ENCODE data around the gene TLCD3A.
A peak's percentile ranks its signal among the peaks of the same experiment; 100 is the strongest.
"Not testable (repeated sequence)": the region's sequence is repeated elsewhere in the genome, so short reads cannot be mapped to it uniquely, and the experiment has no call there.

Gene TLCD3A

DNA sequence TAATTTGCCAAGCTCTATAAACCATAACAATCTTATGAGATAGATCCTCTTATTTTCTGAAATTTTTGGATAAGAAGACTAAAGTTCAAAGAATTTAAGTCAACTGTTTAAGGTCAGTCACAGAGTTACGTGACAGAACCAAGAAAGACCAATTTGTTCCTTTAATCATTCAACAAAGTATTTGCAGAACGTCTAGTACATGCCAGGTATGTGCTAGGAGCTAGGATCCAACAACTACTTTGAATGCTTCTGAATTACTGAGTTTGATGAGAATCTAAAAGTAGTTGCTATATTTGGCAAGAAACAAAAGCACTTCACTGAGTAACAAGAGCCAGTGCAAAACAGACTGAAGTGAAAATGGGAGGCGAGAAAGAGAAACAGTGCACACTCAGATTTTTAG lies 34.7 kb downstream of the TLCD3A start:
- no peaks in the 10 kb centered on the region for H3K9me3 Mint-ChIP-seq
- H3K36me3 Mint-ChIP-seq (ENCODE audit: insufficient read depth) = peaks cover 84% of the 10 kb centered on the region
- no peaks in the 10 kb centered on the region for H3K27me3 Mint-ChIP-seq
- no peaks in the 10 kb centered on the region for H3K4me1 Mint-ChIP-seq (ENCODE audit: low read depth in 2 of 2)
- no peak overlapping the region for H3K4me3 Mint-ChIP-seq
- DNase-seq = no peak
- H3K27ac Mint-ChIP-seq = peak overlapping the region in 1 of 2 donors; percentile 36
- no peak for ATAC-seq (replicated peaks)

DNA sequence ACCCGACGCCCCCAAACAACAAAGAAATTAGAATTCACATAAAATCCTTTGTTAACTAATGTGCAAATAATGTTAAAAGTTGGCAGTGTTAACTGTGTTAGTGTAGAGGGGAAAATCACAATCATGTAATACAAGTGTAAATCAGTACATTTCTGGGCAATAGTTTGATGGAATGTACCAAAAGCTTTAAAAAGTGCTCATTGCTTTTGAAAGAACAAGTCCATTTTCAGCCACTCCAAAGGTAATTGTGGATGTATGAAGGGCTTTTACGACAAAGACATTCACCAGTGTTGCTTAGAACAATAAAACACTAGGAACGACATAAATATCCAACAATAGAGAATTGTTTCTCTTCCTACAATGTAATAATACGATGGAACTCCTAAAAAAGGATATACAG lies 40.6 kb downstream of the TLCD3A start:
- ATAC-seq (replicated peaks) (no peak), DNase-seq (no peak)
- Mint-ChIP-seq H3K36me3 (ENCODE audit: insufficient read depth) (peaks cover 86% of the 10 kb centered on the region), H3K4me3 (no peak overlapping the region), H3K4me1 (ENCODE audit: low read depth in 2 of 2) (peaks cover 7 to 9% of the 10 kb centered on the region in 2 donors), H3K9me3 (no peaks in the 10 kb centered on the region), H3K27me3 (no peaks in the 10 kb centered on the region), H3K27ac (no peak overlapping the region)

DNA sequence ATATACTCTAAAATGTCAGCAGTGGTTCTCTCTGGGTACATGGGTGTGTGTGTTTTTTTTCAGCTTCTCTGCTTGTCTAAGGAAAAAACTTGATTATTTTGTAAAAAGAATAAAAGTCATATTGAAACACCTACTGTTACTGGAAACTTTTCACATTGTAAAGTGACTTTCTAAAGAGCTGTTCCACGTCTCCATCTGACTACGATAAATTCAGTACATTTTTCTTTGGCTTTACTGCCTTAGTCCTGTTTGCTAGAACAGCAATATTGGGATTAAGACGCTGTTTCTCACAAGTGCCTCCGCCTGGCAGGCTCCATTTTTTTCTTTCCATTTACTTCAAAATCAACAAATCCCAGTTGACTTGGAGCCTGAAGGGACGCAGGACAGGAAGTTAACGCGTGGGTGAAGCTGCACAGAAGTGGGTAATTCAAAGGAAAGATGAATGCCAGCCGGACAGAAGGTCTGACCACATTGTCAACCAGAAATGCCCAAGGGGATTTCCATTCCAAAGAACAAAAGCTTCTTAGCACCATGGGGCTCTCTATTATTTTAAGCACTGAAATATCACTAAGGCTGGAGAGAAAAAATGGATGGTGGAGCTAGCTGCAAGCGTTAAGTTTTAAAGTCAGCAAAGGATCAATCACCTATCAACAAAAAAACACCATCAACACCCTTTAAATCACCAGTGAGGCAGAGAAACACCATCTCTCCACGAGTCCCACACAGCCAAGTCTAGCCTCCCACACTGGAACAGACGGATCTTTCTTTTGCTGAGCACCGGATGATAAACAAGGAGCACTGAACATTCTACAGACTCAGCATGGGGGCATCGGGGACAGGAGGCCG lies 41.3 kb downstream of the TLCD3A start:
- peaks cover 87% of the 10 kb centered on the region for H3K36me3 Mint-ChIP-seq (ENCODE audit: insufficient read depth)
- ATAC-seq (replicated peaks) = no peak
- peaks cover 7 to 9% of the 10 kb centered on the region in 2 donors for H3K4me1 Mint-ChIP-seq (ENCODE audit: low read depth in 2 of 2)
- H3K27me3 Mint-ChIP-seq = no peaks in the 10 kb centered on the region
- H3K4me3 Mint-ChIP-seq = no peak overlapping the region
- no peak for DNase-seq
- no peaks in the 10 kb centered on the region for H3K9me3 Mint-ChIP-seq
- no peak overlapping the region for H3K27ac Mint-ChIP-seq

DNA sequence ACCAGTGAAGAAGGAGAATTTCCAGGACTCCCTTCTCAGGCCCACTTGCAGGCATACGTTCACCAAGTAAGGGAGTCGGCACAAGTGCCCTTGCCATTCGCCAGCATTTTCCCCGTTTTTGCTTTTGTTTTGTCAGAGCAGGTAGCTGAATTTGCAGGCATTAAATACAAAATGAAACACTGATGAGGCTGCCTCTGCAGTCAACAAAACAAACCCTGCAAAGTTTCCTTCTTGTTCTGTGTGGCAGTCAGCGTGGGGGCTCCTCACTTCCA lies 41.9 kb downstream of the TLCD3A start:
- Mint-ChIP-seq H3K4me3 (no peak overlapping the region), H3K27me3 (no peaks in the 10 kb centered on the region), H3K27ac (no peak overlapping the region), H3K36me3 (ENCODE audit: insufficient read depth) (peaks cover 87% of the 10 kb centered on the region), H3K4me1 (ENCODE audit: low read depth in 2 of 2) (peaks cover 7 to 9% of the 10 kb centered on the region in 2 donors), H3K9me3 (no peaks in the 10 kb centered on the region)
- no peak for DNase-seq
- ATAC-seq (replicated peaks) = no peak

DNA sequence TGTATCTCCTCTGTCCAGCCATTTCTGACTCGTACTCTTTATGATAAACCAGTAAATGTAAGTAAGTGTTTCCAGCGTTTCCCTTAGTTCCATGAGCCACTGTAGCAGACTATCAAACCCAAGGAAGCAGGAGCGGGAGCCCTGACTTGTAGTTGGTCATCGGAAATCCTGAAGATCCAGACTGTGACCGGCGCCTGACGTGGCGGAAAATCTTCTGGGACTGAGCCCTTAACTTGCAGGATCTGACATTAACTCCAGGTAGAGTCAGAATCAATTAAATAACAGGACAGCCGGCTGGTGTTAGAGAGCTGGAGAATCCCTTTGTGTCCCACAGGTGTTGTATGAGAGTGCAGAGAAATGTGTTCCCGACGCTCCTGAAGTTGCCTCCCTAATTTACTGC lies 45.7 kb downstream of the TLCD3A start:
- Mint-ChIP-seq H3K9me3 (no peaks in the 10 kb centered on the region), H3K4me1 (ENCODE audit: low read depth in 2 of 2) (peaks cover 20 to 22% of the 10 kb centered on the region in 2 donors), H3K27ac (no peak overlapping the region), H3K27me3 (no peaks in the 10 kb centered on the region), H3K36me3 (ENCODE audit: insufficient read depth) (peaks cover 73% of the 10 kb centered on the region), H3K4me3 (no peak overlapping the region)
- no peak for DNase-seq
- no peak for ATAC-seq (replicated peaks)

DNA sequence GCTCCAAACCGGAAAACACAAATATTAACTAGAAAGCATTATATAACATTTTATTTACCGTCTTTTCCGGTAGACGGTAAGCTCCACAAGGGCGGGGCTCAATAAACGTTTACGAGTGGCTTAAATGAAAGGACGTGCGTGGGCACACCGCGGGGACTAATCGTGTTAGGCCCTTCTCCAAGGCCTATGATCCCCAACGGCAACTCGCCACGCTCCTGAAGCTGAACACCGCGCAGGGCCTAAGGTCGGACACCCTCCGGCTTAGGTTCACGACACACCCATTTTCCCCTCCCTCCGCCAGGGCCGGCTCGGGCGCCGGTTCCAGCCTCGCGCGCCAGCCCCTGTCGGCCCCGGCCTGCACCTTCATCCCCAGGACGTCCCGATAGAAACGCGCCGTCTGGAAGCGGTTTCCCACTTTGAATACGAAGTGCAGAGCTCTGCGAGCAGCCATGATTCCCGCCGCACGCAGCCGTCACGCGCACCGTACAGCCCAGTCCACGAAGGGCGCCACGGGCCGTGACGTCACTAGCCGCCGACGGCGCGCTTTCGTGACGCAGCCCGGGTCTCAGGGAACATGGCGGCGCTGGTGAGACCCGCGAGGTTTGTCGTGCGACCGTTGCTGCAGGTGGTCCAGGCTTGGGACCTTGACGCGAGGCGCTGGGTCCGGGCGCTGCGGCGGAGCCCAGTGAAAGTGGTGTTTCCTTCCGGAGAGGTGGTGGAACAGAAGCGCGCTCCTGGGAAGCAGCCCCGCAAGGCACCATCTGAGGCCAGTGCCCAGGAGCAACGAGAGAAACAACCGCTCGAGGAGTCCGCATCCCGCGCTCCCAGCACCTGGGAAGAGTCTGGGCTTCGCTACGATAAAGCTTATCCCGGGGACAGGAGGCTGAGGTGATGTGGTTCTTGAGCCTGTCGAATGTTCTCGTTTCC lies 49.7 kb downstream of the TLCD3A start, which contains the start of the genes GLOD4 and MRM3:
Gene GLOD4, minus strand, starts transcription at position 476 of the 927 bp plus-strand sequence. Its CDS starts 25 bp downstream, at position 451.
Gene MRM3, plus strand, starts transcription at position 549 of the 927 bp plus-strand sequence. Its CDS starts 26 bp downstream, at position 575.
- Mint-ChIP-seq H3K36me3 (ENCODE audit: insufficient read depth) (peaks cover 40% of the 10 kb centered on the region), H3K4me1 (ENCODE audit: low read depth in 2 of 2) (peaks cover 15 to 30% of the 10 kb centered on the region in 2 donors), H3K9me3 (no peaks in the 10 kb centered on the region), H3K27me3 (no peaks in the 10 kb centered on the region), H3K27ac (peak within 1 kb of the TSS; percentile 97 to 99), H3K4me3 (peak within 1 kb of the TSS; percentile 93 to 99)
- ATAC-seq (replicated peaks) (peak; percentile 93), DNase-seq (peak; percentile 95 to 99 (median 98))

DNA sequence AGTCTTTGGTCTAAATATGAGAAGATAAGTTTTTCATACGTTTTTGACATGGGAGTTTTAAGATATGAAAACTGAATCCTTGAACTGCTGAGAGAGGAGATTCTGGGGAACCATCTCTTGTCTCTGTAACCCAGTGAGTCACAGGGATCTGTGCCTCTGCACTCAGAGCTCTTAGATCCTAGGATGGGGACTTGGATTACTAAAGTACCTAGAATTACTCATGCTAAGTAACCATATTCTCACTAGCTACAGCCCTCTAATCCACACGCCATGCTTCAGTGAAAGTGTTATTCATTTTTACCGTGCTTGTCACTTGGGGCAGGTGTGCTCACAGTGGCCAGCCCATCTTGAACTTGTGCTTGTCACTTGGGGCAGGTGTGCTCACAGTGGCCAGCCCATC lies 51.7 kb downstream of the TLCD3A start:
- H3K4me1 Mint-ChIP-seq (ENCODE audit: low read depth in 2 of 2) = peaks cover 15 to 33% of the 10 kb centered on the region in 2 donors
- H3K36me3 Mint-ChIP-seq (ENCODE audit: insufficient read depth) = peaks cover 36% of the 10 kb centered on the region
- DNase-seq = no peak
- no peaks in the 10 kb centered on the region for H3K9me3 Mint-ChIP-seq
- H3K4me3 Mint-ChIP-seq = peak overlapping the region; percentile 59 to 99
- no peak for ATAC-seq (replicated peaks)
- no peak overlapping the region for H3K27ac Mint-ChIP-seq
- H3K27me3 Mint-ChIP-seq = no peaks in the 10 kb centered on the region

DNA sequence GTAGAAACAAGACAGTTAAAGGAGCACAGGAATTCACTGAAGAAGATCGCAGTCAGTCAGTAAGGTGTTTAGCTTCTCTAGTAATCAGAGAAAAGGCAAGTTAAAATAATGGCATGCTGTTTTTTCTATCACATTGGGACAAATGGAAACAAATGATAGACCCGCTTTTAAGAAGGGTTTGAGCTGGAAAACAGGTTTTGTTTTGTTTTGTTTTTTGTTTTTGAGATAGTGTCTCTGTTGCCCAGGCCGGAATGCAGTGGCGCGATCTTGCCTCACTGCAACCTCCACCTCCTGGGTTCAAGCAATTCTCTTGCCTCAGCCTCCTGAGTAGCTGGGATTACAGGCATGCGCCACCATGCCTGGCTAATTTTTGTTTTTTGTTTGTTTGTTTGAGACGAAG lies 53.5 kb downstream of the TLCD3A start:
- not testable (repeated sequence) for H3K9me3 Mint-ChIP-seq, H3K27ac Mint-ChIP-seq, DNase-seq

DNA sequence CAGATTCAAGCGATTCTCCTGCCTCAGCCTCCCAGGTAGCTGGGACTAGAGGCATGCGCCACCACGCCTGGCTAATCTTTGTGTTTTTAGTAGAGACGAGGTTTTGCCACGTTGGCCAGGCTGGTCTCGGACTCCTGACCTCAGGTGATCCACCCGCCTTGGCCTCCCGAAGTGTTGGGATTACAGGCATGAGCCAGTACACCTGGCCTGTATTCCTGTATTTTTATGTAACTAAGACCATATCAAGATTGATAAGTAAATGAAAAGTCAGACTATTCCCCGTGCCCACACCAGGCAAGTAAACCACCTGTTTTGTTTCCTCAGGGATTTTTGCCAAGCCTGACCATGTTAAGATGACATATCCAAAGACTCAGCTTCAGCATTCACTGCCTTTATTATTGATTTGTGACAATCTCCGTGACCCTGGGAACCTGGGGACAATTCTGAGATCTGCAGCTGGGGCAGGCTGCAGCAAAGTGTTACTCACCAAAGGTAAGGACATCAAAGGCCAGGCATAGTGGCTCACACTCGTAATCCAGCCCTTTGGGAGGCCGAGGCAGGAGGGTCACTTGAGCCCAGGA lies 55.3 kb downstream of the TLCD3A start:
- no peak overlapping the region for H3K27ac Mint-ChIP-seq
- DNase-seq (no peak), ATAC-seq (replicated peaks) (no peak)
- H3K4me1 Mint-ChIP-seq (ENCODE audit: low read depth in 2 of 2) = peaks cover 6 to 18% of the 10 kb centered on the region in 2 donors
- no peaks in the 10 kb centered on the region for H3K27me3 Mint-ChIP-seq
- peaks cover 29% of the 10 kb centered on the region for H3K36me3 Mint-ChIP-seq (ENCODE audit: insufficient read depth)
- no peaks in the 10 kb centered on the region for H3K9me3 Mint-ChIP-seq
- no peak overlapping the region for H3K4me3 Mint-ChIP-seq

More for the DNA sequence above, 53.5 kb downstream of the TLCD3A start:
- ATAC-seq (replicated peaks); H3K4me3 Mint-ChIP-seq; H3K27me3 Mint-ChIP-seq: not testable (repeated sequence)
- peaks cover 40% of the 10 kb centered on the region for H3K36me3 Mint-ChIP-seq (ENCODE audit: insufficient read depth)
- peaks cover 16 to 28% of the 10 kb centered on the region in 2 donors for H3K4me1 Mint-ChIP-seq (ENCODE audit: low read depth in 2 of 2)

DNA sequence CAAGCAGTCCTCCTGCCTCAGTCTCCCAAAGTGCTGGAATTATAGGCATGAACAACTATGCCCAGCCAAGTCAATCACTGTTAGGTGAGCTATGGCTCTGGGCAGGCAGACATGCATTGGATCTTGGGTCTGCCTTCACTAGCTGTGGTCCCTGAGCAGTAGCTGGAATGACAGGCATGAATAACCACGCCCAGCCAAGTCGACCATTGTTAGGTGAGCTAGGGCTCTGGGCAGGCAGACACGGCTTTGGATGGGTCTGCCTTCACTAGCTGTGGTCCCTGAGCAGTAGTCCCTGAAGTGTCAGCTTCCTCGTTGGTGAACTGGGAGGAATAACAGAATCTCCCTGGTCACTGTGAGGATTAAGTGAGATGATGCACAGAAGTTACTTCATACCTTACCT lies 56.2 kb downstream of the TLCD3A start:
- ATAC-seq (replicated peaks) = no peak
- H3K36me3 Mint-ChIP-seq (ENCODE audit: insufficient read depth) = peaks cover 31% of the 10 kb centered on the region

DNA sequence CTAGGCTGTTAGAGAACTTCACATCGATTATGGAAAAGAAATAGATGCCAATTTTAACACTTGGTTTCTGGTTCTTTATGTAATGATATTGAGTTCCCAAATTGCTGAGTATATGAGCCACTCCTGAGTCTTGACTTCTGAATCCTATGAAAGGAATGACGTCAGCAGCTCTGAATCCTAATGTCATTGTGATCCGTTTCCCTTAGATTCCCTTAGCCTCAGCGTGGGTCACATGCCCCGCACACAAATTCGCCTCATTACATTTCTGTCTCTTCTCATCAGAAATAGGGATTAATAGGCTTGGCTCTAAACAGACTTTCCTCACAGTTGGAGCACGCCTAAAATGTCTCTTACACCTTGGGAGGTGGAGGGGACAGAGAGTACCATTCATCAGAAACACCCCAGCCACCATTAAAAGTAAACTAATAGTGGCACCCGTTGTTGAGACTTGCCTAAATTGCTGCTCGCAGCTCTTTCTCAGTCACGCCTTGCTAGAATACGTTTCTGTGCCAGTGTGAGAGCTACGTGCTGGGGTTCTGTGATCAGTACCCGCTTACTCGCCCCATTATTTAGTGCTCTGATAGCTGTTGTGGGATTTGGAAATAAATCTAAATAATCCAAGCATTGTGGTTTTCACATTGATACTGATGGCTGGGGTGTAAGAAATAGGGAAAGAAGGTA lies 56.9 kb downstream of the TLCD3A start:
- no peak for ATAC-seq (replicated peaks)
- H3K36me3 Mint-ChIP-seq (ENCODE audit: insufficient read depth) = peaks cover 31% of the 10 kb centered on the region
- no peaks in the 10 kb centered on the region for H3K9me3 Mint-ChIP-seq
- DNase-seq = no peak
- H3K4me1 Mint-ChIP-seq (ENCODE audit: low read depth in 2 of 2) = peaks cover 2 to 11% of the 10 kb centered on the region in 2 donors
- no peaks in the 10 kb centered on the region for H3K27me3 Mint-ChIP-seq
- no peak overlapping the region for H3K27ac Mint-ChIP-seq
- no peak overlapping the region for H3K4me3 Mint-ChIP-seq

More for the DNA sequence above, 56.2 kb downstream of the TLCD3A start:
- no peak overlapping the region for H3K27ac Mint-ChIP-seq
- no peak overlapping the region for H3K4me3 Mint-ChIP-seq
- H3K27me3 Mint-ChIP-seq = no peaks in the 10 kb centered on the region
- no peak for DNase-seq
- no peaks in the 10 kb centered on the region for H3K9me3 Mint-ChIP-seq
- H3K4me1 Mint-ChIP-seq (ENCODE audit: low read depth in 2 of 2) = peaks cover 2 to 11% of the 10 kb centered on the region in 2 donors

DNA sequence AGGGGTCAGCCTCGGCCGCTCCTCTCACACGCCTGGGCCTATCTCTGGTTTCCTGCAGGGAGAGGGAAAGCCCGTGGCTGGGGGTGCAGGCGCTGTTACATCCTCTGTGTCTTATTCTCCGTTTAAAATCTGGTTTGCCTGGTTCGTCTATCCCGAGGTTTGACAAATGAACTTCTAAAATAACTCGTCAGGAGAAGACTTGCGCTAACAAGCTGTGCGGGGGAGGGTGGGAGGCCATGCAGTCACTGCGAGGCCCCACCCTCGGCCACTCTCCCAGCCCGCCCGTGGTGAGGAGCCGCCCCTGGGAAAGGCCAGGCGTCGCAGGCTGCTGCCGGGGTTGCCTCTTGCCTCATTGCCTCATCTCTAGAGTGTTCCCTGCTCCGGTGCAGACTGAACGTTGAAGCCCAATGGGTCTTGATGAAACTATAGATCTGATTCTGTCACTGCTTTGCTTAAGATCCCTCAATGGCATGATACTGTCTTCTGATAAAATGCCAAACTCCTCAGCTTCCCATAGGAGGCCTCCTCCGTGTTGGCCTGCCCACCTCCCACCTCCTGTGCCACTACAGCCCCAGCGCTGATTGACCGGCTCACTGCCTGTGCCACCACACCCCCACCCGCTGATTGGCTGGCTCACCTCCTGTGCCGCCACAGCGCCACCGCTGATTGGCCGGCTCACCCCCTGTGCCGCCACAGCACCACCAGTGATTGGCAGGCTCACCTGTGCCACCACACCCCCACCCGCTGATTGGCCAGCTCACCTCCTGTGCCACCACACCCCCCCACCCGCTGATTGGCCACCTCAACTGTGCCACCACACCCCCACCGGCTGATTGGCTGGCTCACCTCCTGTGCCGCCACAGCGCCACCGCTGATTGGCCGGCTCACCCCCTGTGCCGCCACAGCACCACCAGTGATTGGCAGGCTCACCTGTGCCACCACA lies 57.8 kb downstream of the TLCD3A start:
- not testable (repeated sequence) for ATAC-seq (replicated peaks); H3K27me3 Mint-ChIP-seq; H3K4me1 Mint-ChIP-seq (ENCODE audit: low read depth in 2 of 2); DNase-seq; H3K4me3 Mint-ChIP-seq; H3K9me3 Mint-ChIP-seq; H3K27ac Mint-ChIP-seq
- peaks cover 37% of the 10 kb centered on the region for H3K36me3 Mint-ChIP-seq (ENCODE audit: insufficient read depth)
